Measurements from ENCODE around the gene ASMTL. TPM values are rescaled to one million over a fixed set of nuclear protein-coding genes. Genes with fewer than 3 reads are reported as not detected.
"Not testable (repeated sequence)": the region's sequence is repeated elsewhere in the genome, so short reads cannot be mapped to it uniquely, and the experiment has no call there.

Gene ASMTL
- total and polyA plus RNA-seq, 8 donors = 11.2 to 25.9 (median 16.3) TPM

DNA sequence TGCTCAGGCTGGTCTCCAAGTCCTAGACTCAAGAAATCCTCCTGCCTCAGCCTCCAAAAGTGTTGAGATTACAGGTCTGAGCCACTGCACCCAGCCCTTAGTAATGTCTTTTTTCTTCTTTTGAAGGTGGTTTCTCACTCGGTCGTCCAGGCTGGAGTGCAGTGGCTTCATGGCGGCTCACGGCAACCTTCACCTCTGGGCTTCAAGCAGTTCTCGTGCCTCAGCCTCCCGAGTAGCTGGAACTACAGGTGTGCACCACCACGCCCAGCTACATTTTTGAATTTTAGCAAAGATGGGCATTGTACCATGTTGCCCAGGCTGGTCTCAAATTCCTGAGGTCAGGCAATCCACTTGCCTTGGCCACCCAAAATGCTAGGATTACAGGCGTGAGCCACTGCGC is 32.3 kb upstream of the ASMTL start:
- Histone ChIP-seq H3K4me1 (no peaks in the 10 kb centered on the region), H3K27ac (no peak overlapping the region), H3K9me3 (no peaks in the 10 kb centered on the region), H3K4me3 (no peak overlapping the region), H3K27me3 (peaks cover 0 to 8% (median 0%) of the 10 kb centered on the region in 4 donors), H3K36me3 (no peaks in the 10 kb centered on the region)
- no peak for ATAC-seq
- TF ChIP-seq, protein P1, sequence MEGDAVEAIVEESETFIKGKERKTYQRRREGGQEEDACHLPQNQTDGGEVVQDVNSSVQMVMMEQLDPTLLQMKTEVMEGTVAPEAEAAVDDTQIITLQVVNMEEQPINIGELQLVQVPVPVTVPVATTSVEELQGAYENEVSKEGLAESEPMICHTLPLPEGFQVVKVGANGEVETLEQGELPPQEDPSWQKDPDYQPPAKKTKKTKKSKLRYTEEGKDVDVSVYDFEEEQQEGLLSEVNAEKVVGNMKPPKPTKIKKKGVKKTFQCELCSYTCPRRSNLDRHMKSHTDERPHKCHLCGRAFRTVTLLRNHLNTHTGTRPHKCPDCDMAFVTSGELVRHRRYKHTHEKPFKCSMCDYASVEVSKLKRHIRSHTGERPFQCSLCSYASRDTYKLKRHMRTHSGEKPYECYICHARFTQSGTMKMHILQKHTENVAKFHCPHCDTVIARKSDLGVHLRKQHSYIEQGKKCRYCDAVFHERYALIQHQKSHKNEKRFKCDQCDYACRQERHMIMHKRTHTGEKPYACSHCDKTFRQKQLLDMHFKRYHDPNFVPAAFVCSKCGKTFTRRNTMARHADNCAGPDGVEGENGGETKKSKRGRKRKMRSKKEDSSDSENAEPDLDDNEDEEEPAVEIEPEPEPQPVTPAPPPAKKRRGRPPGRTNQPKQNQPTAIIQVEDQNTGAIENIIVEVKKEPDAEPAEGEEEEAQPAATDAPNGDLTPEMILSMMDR (IDR thresholded peaks at IDR 0.05) = no peak
- intact Hi-C loops (cut with DNase I) = no loop called here
- FAIRE-seq = no peak
- 69 to 88% methylated on average over 9 of the region's 9 CpGs for WGBS, 2 donors
- no peak for DNase-seq

DNA sequence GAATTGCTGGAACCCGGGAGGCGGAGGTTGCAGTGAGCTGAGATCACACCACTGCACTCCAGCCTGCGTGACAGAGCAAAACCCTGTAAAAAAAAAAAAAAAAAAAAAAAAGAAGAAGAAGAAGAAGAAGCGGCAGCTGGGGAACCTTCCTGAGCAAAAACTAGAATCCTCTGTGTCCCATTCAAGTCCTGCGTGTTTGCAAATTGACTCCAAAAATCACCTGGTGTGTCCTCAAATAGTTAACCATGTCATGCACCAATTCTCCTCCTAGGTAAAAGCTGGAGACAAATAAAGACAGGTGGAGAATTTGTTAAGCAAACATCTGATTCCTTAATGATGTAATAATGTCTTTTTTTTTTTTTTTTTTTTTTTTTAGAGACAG is 31.9 kb upstream of the ASMTL start:
- intact Hi-C loops (cut with DNase I) = no loop called here
- no peak for ATAC-seq
- Histone ChIP-seq H3K27ac (no peak overlapping the region), H3K4me1 (no peaks in the 10 kb centered on the region), H3K27me3 (peaks cover 0 to 8% (median 0%) of the 10 kb centered on the region in 4 donors), H3K4me3 (no peak overlapping the region), H3K36me3 (no peaks in the 10 kb centered on the region), H3K9me3 (no peaks in the 10 kb centered on the region)
- TF ChIP-seq, protein P1 (IDR thresholded peaks at IDR 0.05) = no peak
- no peak for DNase-seq
- no peak for FAIRE-seq
- 76 to 78% methylated on average over 5 of the region's 5 CpGs for WGBS, 2 donors

DNA sequence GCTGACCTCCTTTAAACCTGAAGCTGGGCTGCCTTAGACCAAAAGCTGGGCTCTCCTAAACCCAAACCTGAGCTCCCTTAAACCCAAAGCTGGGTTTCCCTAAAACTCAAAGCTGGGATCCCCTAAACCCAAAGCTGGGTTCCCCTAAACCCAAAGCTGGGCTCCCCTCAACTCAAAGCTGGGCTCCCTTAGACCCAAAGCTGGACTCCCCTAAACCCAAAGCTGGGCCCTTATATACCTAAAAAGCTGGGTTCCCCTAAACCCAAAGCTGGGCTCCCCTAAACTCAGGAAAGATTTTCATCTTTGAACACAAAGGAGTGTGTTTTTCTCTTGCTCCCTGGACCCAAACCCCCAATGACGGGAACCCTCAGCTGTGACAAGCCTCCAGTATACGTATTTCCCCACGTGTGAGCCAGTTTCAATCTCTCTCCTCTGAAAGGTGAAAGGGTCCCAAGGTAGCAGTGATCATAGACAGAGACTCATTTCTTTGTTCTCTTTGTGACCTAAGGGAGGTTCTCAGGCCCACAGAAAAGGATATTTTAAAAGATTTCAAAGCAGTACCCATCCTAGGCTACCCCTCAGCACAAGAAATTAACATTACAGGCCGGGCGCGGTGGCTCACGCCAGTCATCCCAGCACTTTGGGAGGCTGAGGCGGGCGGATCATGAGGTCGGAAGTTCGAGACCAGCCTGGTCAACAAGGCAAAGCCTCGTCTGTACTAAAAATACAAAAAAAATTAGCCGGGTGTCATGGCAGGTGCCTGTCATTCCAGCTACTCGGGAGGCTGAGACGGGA is 31.3 kb upstream of the ASMTL start:
- H3K4me3 ChIP-seq = no peak overlapping the region
- intact Hi-C loops (cut with DNase I) = no loop called here
- FAIRE-seq (no peak), DNase-seq (no peak), ATAC-seq (no peak)
- TF ChIP-seq, protein P1 (IDR thresholded peaks at IDR 0.05) = no peak
- no peaks in the 10 kb centered on the region for H3K4me1 ChIP-seq
- 64 to 77% methylated on average over 15 of the region's 15 CpGs for WGBS, 2 donors
- no peaks in the 10 kb centered on the region for H3K9me3 ChIP-seq
- H3K27me3 ChIP-seq = peaks cover 0 to 8% (median 0%) of the 10 kb centered on the region in 4 donors
- H3K36me3 ChIP-seq = no peaks in the 10 kb centered on the region
- no peak overlapping the region for H3K27ac ChIP-seq

DNA sequence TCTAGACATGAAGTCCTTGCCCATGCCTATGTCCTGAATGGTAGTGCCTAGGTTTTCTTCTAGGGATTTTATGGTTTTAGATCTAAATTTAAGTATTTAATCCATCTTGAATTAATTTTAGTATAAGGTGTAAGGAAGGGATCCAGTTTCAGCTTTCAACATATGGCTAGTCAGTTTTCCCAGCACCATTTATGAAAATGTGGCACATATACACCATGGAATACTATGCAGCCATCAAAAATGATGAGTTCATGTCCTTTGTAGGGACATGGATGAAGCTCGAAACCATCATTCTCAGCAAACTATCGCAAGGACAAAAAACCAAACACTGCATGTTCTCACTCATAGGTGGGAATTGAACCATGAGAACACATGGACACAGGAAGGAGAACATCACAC is 29.8 kb upstream of the ASMTL start:
- ATAC-seq; FAIRE-seq; H3K9me3 ChIP-seq; DNase-seq; H3K4me3 ChIP-seq; H3K27me3 ChIP-seq; intact Hi-C loops (cut with DNase I); H3K27ac ChIP-seq; H3K4me1 ChIP-seq; H3K36me3 ChIP-seq: not testable (repeated sequence)
- 80% methylated on average over 1 of the region's 2 CpGs; no CpG with 5 or more reads in 1 of the 2 donors for WGBS, 2 donors

DNA sequence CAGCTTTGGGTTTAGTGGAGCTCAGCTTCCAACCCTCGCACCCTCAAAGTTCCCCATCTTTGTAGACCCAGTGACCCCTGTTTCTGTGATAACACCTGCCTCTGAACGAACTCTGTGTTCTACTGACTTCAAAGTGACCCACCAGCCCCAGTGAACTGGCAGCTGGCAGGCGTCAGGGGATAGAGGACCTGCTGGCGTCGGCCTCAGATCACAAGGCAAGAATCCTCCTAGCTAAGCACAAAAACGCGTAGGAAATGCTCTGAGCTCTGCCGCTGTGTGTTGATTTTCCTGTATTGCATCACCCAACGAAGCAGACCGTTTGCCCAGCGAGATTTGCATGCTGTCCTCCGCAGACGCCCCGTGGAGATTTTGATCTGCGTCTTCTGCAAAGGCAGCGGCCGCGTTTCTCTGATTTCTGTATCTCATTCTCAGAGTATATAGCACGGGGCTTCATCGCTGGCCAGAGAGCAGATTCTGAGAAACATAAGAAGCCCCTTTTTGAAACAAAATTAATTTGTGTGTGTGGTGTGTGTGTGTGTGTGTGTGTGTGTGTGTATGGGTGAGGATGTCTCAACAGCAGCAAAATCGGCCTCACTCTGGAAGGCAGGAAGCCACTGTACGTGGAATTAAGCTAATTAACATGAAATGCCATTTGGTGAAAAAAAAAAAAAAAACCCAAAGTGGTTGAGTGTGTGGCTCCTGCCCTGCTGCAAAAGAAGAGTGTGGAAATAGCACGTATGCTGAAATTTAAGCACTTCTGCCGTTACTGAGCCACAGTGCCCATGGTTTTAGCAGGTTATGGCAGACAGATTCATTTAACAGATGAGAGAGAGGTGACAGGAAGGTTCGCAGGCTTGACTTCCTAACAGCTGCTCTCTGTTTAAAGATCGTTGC is 29.2 kb upstream of the ASMTL start:
- no peak for FAIRE-seq
- H3K4me1 ChIP-seq = no peaks in the 10 kb centered on the region
- TF ChIP-seq, protein P1 (IDR thresholded peaks at IDR 0.05) = no peak
- no peaks in the 10 kb centered on the region for H3K36me3 ChIP-seq
- WGBS, 2 donors = 12 to 15% methylated on average over 26 of the region's 26 CpGs
- ATAC-seq = peak in 3 of 4 donors; percentile 71 to 92 (median 91)
- H3K27ac ChIP-seq = peak overlapping the region in 1 of 4 donors; percentile 44
- no peaks in the 10 kb centered on the region for H3K9me3 ChIP-seq
- H3K4me3 ChIP-seq = no peak overlapping the region
- peaks cover 0 to 8% (median 0%) of the 10 kb centered on the region in 4 donors for H3K27me3 ChIP-seq
- intact Hi-C loops (cut with DNase I) = no loop called here
- peak in 3 of 6 donors; percentile 20 to 57 (median 43) for DNase-seq
